GM21717 (cell line): ENCODE data around the gene TULP4.

ENCODE experiments used
- ATAC-seq: cut with Tn5 transposase; IDR thresholded peaks from one replicate; pipeline ENCODE4 v1.9.1; 2021; ENCODE audit warnings: mild to moderate bottlenecking, moderate library complexity; ENCODE audit not compliant: unreplicated experiment

TULP4 gene, protein sequence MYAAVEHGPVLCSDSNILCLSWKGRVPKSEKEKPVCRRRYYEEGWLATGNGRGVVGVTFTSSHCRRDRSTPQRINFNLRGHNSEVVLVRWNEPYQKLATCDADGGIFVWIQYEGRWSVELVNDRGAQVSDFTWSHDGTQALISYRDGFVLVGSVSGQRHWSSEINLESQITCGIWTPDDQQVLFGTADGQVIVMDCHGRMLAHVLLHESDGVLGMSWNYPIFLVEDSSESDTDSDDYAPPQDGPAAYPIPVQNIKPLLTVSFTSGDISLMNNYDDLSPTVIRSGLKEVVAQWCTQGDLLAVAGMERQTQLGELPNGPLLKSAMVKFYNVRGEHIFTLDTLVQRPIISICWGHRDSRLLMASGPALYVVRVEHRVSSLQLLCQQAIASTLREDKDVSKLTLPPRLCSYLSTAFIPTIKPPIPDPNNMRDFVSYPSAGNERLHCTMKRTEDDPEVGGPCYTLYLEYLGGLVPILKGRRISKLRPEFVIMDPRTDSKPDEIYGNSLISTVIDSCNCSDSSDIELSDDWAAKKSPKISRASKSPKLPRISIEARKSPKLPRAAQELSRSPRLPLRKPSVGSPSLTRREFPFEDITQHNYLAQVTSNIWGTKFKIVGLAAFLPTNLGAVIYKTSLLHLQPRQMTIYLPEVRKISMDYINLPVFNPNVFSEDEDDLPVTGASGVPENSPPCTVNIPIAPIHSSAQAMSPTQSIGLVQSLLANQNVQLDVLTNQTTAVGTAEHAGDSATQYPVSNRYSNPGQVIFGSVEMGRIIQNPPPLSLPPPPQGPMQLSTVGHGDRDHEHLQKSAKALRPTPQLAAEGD (N-terminal part only)

DNA sequence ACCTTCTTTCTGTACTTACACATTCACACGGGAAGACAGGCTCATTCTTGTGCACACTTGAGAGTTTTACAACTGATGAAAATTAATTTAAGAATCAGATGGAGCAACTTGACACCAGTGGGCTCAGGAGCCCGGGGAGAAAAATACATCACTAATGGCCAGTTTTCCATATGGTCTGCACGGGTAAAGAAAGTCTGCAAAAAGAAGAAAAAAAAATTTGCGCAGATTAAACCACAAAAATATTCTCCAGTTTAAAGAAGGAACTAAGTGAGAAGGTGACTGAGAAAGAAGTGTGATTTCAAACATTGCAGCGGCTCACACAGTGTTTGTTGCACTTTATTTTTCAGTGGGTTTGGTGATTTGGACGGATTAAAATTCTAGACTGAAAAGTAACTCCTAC lies at the start of gene TULP4:
Gene TULP4, plus strand, starts transcription at position 301 of the 400 bp plus-strand sequence. CDS start 1,552 bp downstream, outside the sequence.
- no peak for ATAC-seq

DNA sequence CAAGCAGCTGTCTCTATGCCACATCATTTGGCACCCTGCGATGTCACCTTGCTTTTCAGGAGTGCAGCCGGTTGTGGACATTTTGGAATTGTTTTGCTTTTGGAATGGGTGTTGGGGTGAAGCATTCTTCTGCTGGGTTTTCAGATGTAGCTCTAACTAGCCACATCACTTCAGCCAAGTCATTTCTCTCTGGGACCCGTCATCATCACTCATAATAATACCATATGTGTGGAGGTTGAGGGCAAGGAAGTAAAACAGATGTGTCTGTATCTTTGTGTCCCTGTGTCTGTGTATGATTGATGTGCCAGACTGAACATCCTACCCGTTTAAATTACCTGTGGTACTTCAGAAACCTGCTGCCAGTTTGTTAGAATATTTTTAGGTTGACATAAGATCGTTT lies 49.5 kb upstream of the TULP4 start:
- no peak for ATAC-seq

DNA sequence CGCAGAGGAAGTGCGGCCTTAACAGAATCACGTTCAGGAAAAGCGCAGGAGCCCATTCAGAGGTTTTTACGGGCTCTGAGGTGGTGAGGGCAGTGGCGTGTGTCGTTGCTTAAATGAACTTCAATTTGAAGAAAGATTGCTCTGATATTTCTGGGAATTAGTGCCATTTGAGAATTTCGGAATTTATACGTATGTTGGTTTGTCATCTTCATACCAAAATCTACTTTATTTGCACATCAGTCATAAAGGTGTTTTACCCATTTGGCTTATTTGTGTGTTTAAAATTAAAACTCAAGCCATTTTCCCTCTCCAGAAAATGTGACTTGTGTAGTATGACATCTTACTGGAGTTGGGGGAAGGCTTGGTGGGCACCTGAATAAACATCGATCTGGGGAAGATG lies 48.1 kb upstream of the TULP4 start:
- no peak for ATAC-seq

DNA sequence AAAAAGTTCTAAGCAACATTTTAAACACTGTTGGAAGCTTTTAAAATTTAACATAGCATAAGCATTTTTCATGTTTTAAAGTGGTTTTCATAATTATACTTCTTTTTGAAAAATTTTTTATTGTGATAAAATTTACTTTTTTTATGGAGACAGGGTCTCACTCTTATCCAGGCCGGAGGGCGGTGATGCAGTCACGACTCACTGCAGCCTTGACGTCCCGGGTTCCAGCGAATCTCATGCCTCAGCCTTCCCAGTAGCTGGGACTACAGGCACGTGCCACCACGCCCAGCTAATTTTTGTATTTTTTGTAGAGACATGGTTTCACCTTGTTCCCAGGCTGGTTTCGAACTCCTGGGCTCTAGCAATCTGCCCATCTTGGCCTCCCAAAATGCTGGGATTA lies 46.1 kb upstream of the TULP4 start:
- ATAC-seq, result no peak

DNA sequence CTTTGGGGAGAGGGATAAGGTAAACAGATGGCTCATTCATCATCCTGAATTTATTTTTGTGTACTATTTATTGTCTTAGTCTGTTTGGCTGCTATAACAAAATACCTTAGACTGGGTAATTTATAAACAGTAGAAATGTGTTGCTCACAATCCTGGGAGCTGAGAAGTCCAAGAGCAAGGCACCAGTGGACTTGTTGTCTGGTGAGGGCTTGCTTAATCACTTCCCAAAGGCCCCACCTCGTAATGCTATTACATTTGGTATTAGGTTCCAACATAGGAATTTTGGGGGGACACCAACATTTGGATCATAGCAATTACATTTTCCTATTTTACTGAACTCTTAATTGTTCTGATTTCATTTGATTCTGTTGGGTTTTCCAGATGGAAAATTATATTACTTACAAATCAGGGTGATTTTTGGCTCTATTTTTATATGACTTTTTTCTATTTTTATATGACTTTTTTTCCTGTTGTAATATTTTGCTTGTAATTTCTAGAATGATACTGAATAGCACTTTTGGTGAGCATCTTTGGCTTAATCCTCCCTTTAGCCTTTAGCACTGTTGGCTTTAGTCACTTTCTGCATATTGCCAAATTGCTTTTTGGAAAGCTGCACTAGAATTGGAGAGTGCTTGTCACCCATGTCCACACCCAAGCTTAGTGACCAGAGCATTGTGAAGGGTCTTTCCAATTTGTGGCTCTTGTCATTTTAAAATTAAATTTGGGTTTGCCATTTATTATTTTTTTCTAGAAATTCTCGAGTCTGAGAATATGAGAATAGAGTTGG lies 43.7 kb upstream of the TULP4 start:
- ATAC-seq, result no peak

DNA sequence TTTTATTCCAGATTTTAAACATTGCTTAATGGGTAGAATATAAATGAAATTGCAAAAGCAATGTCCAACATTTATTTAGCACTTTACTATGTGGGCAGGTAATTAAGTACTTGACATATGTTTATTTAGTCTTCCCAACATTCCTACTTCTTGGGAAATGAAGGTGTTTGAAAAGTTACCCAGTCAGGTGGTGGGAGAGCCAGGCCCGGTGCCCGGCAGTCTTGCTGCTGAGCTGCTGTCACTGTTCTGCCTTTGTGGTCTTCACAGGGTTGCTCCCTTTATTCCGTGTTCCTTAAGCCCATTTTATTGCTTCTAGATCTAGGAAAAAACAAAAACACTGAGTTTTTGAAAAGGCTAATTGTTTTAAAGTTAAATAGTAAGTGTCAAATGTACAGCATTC lies 42.6 kb upstream of the TULP4 start:
- no peak for ATAC-seq

DNA sequence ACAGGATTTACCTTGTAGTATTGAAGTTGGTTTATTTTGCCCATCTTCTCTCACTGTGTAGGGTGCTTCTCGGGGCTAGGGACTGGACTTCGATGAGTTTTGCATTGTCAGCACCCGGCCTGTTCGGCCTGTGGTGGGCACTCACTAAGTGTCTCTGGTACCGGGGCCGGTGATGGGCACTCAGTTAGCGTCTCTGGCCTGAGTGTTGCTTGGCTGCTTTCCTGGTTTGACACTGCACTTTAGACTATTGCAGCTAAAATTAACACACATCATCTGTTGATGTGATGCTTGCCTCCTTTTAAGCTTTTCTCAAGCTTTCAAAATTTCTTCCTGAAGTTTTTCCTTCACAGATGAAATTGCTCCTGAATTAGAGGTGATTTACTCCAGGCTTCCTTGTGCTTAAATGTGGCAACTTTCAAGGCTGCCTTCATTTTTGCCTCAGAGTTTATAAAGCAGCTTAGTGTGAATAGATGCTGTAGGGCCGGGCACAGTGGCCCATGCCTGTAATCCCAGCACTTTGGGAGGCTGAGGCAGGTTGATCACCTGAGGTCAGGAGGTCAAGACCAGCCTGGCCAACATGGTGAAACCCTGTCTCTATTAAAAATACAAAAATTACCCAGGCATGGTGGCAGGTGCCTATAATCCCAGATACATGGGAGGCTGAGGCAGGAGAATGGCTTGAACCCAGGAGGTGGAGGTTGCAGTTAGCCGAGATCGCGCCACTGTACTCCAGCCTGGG lies 41.7 kb upstream of the TULP4 start:
- ATAC-seq, result no peak

DNA sequence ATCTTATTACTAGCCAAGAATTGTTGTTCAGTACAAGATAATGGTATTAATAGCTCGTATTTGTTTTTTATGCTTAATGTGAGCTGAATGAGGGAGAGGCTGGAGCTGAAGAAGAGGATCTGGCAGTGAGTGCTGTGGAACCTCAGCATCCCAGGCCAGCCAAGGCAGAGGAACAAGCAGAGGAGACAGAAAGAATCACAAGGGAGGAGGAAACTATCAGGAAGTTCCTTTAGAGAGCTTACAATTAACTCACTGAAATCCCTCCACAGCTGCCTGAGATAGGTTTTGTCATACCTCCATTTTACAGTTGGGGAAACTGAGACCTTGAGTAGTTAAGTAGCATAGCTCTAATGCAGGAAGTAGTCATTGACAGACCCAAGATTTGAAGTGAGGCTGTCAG lies 39.9 kb upstream of the TULP4 start:
- ATAC-seq, result no peak

DNA sequence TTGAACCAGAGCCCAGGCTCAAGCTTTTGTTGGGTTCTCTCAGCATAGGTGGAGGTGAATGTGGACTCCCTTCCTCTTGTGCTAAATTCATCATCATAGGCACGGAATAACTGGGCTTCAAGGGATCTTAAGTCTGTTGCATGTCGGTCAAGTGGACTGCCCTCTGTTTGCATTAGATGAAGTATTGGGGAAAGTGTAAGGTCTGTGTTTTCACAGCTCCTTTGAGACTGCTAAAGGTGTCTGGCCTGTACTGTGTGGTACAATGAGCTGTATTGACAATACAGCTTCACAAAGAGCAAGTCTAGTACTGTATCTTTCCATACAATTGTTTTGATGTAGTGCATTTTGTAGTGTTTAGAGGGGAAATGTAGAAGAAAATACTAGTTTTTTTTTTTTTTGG lies 34.3 kb upstream of the TULP4 start:
- ATAC-seq, result no peak

DNA sequence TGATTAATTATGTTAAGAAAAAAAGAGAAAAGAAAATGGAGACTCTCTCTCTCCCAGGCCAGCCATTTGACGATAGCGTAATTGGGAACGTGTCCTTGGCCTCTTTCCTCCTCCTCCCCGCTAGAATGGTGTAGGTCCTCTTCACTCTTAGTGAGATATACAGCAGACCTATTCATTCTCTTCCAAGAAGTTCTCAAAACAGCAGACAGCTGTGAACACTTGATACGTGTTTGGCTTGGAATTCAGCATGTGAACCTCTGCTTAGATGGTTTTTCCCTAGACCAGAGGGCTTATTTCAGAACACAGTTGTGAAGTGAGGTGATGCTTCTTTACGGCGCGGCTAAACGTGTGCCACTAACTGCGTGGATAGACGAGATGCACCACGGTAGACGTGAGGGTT lies 32.6 kb upstream of the TULP4 start:
- no peak for ATAC-seq

DNA sequence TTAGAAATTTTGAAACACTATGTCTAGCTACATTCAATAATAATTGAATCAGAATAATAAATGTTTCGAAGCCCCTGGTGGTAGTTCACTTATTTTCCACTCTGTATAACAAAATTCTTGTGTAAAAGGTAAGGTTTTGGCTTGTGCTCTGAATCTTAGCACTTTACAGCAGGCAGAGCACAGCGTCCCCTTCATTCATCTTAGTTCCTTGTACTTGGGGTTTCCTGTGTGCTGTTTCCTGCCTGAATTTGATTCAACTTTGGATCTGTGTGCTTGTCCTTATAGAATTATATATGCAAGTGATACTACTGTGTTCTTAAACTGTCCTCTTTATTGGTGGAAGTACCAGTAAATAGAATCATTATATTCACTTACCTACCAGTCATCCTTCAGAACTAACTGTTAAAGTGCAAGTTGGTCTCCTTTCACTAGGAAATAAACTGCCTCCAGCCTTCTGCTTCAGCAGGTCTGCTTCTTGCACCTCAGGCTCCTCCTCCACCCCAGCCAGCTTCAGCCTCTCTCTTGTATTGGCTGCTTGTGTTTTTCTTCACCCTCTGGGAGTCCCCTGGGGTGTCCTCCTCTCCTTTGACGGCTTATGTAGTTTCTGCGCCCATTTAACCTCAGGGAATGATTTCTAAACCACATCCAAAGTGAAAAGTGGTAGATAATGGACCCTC lies 28.8 kb upstream of the TULP4 start:
- ATAC-seq, result no peak

DNA sequence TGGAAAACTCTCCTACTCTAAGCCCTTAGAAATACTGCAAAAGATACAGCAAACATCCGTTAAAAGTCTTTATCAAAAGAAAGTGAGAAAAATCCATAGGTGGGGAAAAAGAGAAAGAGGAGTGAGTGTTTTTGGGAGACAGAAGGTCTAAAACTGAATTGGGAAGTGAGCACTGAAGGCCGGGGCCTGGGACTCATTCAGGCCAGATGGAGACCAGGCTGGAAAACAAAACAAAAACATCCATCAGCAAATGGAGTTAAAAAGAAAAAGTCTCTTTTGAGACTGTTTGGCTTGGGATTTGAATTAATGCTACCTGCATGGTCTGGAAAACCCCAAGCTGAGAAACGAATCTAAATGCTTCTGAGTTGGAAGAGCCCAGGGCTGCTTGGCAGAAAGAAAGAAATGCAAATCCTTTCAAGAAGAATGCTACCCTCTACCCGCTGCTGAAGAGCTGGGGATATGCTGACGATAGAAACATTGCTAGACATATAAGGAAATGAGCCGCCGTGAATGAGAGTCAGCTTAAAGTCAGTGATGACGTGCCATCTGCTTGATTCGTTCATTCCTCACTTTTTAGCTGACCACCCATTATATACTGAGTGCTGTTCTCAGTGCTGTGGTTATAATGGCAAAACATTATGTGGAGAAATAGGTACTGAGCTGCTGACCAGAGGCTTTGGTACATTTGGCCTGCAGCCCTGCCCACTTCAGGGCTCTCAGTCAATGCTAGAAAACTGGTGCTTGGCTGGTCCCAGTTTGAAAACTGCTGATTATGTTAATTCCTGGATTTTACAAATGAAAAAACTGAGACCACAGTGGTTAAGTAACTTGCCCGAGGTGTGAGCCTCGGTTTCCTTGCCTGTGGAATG lies 28.0 kb upstream of the TULP4 start:
- ATAC-seq, result no peak

DNA sequence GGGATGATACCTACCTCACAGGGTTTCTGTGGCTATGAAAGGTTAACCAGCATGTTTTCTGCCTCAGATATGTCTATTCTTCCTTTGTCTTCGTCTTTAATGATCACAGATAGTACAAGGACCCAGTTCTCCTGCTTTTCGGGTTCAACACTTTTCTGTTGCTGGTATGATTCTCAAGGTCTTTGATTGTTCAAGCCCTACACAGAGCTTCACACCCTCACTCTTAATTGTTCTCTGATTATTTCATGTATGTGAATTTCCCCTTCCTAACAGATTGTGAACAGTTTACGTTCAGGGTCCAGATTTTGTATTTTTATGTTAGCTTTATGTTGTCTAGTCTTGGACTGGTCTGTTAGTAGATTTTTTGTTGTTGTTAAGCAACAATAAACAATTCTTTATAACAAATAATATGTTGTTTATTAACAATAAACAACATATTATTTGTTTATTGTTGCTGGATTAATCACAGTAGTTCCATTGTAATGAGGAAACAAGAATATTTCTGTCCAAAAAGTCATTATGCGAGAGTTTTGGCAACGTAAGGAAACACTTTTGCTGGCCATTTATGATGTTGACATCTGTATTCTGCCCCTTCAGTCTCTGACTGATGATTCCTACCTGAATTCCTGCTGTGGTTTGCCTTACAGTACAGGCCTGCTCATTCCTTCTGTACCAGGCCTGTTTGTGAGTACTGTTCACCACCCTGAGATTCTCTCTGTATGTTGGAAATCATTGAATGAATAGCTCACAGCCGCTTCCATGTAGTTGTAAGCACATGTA lies 27.2 kb upstream of the TULP4 start:
- no peak for ATAC-seq

DNA sequence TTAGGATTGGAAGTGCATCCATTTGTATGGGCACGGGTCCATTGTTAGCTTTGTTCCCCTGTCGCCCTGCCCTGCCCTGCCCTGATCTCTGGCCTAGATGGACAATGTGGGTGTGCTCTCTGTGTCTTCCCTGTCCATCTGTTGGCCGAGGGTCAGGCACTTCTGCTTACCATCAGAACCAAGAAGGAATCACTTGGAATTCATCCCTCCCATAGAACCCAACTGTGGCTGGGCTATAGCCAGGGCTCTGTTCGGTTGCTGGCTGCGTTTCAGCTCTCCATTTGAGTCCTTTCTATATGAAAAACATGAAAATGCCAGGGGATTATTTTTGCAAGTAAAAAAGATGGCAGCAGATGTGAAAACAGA lies 26.6 kb upstream of the TULP4 start:
- no peak for ATAC-seq

DNA sequence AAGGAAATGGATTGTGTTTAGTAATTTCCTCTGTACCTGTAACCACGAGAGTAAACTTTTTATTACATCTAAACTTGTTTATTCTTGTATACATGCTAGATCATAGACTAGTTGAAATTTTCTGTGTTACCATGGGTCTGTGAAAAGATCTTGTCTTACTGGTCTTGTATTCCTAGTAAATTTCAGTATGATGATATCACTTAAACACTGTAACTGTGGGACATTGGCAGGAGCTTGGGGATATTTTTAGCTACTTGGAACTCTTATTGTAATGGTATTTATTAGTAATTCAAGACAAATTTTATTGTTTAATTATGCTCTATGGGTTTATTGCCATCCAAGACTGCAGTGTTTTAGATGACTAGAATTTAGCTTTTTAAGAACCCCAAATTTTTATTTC lies 25.9 kb upstream of the TULP4 start:
- no peak for ATAC-seq

DNA sequence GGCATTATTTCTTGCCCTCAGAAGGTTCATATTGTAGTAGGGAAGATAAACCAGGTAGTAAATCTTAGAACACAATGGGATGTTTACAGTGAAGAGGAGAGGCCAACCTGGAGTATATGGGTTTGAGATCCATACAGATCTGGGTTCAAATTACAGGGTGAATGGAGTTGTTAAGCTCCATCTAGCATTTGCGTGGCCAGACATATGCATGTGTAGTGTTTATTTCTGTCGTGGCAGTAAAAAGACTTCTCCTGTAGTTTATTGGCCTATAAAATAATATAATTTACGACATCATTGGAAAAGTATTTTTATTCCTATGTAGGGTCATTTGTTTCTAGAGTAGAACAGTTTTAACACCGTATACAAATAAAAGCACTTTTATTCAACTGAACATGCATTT lies 25.2 kb upstream of the TULP4 start:
- no peak for ATAC-seq

DNA sequence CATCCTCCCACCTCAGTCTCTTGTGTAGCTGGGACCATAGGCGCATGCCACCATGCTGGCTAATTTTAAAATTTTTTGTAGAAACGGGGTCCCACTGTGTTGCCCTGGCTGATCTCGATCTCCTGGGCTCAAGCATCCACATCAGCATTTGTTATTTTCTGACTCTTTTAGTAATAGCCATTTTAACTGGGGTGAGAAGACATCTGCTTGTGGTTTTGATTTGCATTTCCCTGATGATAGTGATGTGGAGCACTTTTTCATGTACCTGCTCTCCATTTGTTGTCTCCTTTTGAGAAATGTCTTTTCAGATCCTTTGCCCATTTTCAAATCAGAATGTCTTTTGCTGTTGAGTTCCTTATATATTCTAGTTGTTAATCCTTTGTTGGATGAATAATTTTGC lies 22.2 kb upstream of the TULP4 start:
- peak; percentile 58 for ATAC-seq

DNA sequence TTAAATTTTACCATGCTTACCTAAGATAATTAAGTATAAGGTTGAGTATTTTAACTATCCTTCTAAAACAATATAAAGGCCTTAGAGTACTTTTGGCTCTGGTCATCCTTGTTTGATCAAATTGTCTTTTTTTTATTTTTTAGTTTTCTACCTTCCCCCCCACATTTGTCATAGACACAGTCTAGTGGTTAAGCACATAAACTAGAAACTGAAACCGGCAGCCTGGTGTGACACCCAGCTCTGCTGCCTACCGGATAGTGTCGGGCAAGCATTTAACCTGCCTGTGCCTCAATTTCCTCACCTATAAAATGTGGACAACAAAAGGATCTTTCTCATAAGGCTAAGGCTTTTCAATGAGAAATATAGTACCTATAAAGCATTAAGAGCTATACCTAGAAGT lies 21.6 kb upstream of the TULP4 start:
- peak; percentile 87 for ATAC-seq

DNA sequence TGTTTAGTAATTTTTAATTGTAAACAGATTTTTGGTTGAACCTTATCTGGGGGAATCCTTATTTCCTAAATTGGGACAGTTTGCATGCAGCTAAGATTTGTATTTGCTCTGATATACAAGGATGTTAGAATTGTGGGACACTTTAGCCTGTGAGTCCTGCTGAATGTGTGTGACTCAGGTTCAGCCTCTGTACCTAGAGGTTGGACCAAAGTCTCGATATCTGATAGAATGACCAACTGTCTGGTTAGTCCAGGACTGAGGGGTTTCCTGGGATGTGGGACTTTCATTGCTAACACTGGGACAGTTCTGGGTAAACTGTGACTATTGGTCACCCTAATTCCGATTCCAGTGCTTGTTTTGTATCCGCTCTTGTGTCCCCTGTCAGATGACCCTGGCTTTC lies 20.2 kb upstream of the TULP4 start:
- no peak for ATAC-seq
